ENCODE measurements around the gene ZNF219. TPM values are rescaled to one million over a fixed set of nuclear protein-coding genes. Genes with fewer than 3 reads are reported as not detected.

The ZNF219 gene
- total RNA-seq, 2 experiments from 2014 or later, result 9.8 to 15.5 TPM

DNA sequence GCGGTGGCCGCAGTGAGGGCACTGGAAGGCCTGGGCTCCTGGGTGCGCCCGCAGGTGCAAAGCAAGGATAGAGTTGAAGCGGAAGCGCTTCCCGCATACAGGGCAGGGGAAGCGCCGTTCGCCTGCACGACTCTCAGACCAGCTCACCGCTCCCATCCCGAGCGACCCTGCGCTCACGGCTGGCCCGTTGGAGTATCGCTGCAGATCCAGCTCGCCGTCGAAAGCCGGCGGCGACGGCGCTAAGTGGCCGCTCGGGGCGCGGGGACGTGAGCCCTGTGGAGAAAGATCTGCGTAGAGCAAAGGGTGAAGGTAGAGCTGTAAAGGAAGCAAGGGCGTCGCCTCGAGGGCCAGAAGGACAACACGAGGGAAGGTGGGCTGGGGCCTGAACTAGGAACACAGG, 5.4 kb downstream of the ZNF219 start:
- H3K36me3 ChIP-seq (ENCODE audit: insufficient read depth, low read length), result no peaks in the 10 kb centered on the region
- POLR2A ChIA-PET, result no interaction called here
- H4K20me1 ChIP-seq (ENCODE audit: insufficient read depth, low read length), result no peaks in the 10 kb centered on the region; the same call in 1 of the 2 replicates
- no peak overlapping the region for H2AFZ ChIP-seq (ENCODE audit: low read length)
- H3K9me3 ChIP-seq (ENCODE audit: low read length), result no peaks in the 10 kb centered on the region
- no peaks in the 10 kb centered on the region for H3K79me2 ChIP-seq (ENCODE audit: insufficient read depth, low read depth, low read length)
- H3K4me1 ChIP-seq (ENCODE audit: insufficient read depth, low read length, poor library complexity, severe bottlenecking), result peaks cover 18% of the 10 kb centered on the region
- intact Hi-C loops (cut with micrococcal nuclease; ENCODE audit: unreplicated experiment), result no loop called here
- H3K4me2 ChIP-seq (ENCODE audit: low read length), result no peak overlapping the region
- H3K27ac ChIP-seq (ENCODE audit: low read depth, low read length, poor library complexity, severe bottlenecking), result no peak overlapping the region
- BruUV-seq (replicated peaks), result no TSS peak
- CTCF ChIA-PET (ENCODE audit: unreplicated experiment), result interaction anchor here (1.0 to 1.8 kb wide), 5 partner anchors 11 to 78 kb away, joined by 5 to 7 read pairs (median 5); no protein-coding TSS in a partner anchor
- no peak for DNase-seq (ENCODE audit: low spot score)
- no peak overlapping the region for H3K4me3 ChIP-seq (ENCODE audit: low read depth, low read length, poor library complexity, severe bottlenecking)
- TF ChIP-seq EZH2phosphoT487 (IDR thresholded peaks at IDR 0.05; ENCODE audit: borderline replicate concordance, low read depth, low read length), result no peak
- TF ChIP-seq, protein P1, sequence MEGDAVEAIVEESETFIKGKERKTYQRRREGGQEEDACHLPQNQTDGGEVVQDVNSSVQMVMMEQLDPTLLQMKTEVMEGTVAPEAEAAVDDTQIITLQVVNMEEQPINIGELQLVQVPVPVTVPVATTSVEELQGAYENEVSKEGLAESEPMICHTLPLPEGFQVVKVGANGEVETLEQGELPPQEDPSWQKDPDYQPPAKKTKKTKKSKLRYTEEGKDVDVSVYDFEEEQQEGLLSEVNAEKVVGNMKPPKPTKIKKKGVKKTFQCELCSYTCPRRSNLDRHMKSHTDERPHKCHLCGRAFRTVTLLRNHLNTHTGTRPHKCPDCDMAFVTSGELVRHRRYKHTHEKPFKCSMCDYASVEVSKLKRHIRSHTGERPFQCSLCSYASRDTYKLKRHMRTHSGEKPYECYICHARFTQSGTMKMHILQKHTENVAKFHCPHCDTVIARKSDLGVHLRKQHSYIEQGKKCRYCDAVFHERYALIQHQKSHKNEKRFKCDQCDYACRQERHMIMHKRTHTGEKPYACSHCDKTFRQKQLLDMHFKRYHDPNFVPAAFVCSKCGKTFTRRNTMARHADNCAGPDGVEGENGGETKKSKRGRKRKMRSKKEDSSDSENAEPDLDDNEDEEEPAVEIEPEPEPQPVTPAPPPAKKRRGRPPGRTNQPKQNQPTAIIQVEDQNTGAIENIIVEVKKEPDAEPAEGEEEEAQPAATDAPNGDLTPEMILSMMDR (conservative IDR thresholded peaks at IDR 0.05; ENCODE audit: low read length), result no peak
- no peaks in the 10 kb centered on the region for H3K9me2 ChIP-seq (ENCODE audit: insufficient read depth, low read length)

DNA sequence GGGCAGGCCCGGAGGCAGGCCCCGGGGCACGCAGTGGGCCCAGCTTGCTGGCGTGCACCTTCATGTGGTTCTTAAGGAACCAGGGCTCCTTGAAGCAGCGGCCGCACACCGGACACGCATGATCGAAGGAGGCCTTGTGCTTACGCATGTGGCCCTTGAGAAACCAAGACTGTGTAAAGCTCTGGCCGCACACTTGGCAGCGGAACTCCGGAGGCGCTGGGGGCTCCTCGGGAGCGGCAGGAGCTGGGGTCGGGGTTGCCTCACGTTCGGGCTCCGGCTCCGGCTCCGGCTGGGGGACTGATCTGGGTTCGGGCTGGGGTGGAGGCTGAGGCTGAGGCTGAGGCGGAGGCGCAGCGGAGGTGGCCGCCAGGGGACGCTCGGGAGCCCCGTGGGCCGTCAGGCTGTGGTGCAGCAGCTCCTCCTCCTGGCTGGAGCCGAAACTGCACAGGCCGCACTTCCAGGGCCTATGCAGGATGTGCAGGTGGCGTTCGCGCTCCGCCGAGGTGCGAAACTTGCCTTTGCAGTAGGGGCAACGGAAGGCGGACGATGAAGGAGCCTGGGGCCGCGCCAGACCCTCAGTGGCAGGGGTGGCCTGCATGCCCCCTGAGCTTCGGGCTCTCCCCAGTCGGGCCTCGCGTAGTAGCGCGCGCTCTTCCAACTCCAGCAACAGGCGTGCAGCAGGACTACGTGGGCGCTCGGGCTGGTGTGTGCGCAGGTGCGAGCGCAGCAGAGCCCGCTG, 6.0 kb downstream of the ZNF219 start:
- H3K27ac ChIP-seq (ENCODE audit: low read depth, low read length, poor library complexity, severe bottlenecking), result no peak overlapping the region
- POLR2A ChIA-PET, result interaction anchor here (0.8 kb wide), 1 partner anchor 78 kb away, joined by 3 read pairs; no protein-coding TSS in a partner anchor
- H4K20me1 ChIP-seq (ENCODE audit: insufficient read depth, low read length), result no peaks in the 10 kb centered on the region; the same call in 1 of the 2 replicates
- intact Hi-C loops (cut with micrococcal nuclease; ENCODE audit: unreplicated experiment), result loop anchor here (1.0 kb wide), 3 partner anchors 12 to 78 kb away; no protein-coding TSS in a partner anchor
- H3K4me2 ChIP-seq (ENCODE audit: low read length), result no peak overlapping the region
- no peaks in the 10 kb centered on the region for H3K9me3 ChIP-seq (ENCODE audit: low read length)
- H3K9me2 ChIP-seq (ENCODE audit: insufficient read depth, low read length), result no peaks in the 10 kb centered on the region
- TF ChIP-seq, protein P1 (conservative IDR thresholded peaks at IDR 0.05; ENCODE audit: low read length), result peak; percentile 96
- no peak for TF ChIP-seq EZH2phosphoT487 (IDR thresholded peaks at IDR 0.05; ENCODE audit: borderline replicate concordance, low read depth, low read length)
- H3K79me2 ChIP-seq (ENCODE audit: insufficient read depth, low read depth, low read length), result no peaks in the 10 kb centered on the region
- no TSS peak for BruUV-seq (replicated peaks)
- no peaks in the 10 kb centered on the region for H3K36me3 ChIP-seq (ENCODE audit: insufficient read depth, low read length)
- DNase-seq (ENCODE audit: low spot score), result peak; percentile 88
- CTCF ChIA-PET (ENCODE audit: unreplicated experiment), result interaction anchor here (1.0 to 1.8 kb wide), 5 partner anchors 11 to 77 kb away, joined by 5 to 7 read pairs (median 5); no protein-coding TSS in a partner anchor
- peaks cover 20% of the 10 kb centered on the region for H3K4me1 ChIP-seq (ENCODE audit: insufficient read depth, low read length, poor library complexity, severe bottlenecking)
- H2AFZ ChIP-seq (ENCODE audit: low read length), result no peak overlapping the region
- H3K4me3 ChIP-seq (ENCODE audit: low read depth, low read length, poor library complexity, severe bottlenecking), result no peak overlapping the region
